Stimulated activated CD4-positive, alpha-beta T cell treated with anti-CD3 and anti-CD28 coated beads, Interleukin-2, amount 100 ng/mL, for 4 hours (primary cell): ENCODE data around the gene SNED1.

Experiments used
- DNase-seq: peaks from one replicate; pipeline ENCODE4 v3.0.0-alpha.2; 2020; ENCODE audit warnings: low read depth

The SNED1 gene

DNA sequence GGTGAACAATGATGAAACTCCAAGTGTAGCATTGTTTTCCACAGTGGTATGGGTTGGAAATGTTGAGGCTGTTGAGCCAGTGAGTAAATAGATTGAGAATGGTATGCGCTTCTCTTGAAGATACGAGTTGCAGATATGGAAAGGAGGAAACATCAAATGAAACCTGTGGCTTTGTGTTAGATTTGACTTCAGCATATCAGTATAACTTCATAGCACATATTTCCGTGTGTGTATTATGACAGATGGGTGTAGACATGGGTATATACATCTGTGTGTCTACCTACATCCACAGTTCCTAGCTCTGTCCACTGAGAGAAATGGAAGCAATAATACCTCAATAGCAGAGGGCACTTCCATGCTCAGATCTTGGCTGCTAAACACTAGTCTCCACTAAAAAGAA, 8.0 kb downstream of the SNED1 start:
- no peak for DNase-seq

DNA sequence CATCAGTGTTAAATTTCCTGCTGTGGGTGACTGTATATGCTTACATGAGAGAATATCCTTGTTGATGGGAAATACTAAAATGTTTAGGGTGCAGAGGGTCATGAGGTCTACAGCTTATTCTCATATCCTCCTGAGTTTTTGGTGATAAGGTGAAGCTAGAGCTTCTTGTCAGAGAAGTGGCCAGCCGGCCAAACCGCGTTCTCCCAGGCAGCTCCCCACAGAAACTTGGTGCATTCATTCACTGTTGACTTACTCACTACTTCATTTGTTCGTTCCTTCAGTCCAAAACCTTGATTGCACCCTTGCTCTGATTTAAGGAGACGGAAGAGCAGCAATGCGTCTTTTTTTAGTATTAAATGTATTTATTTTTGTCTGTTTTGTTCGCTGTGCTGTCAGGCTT, 8.7 kb downstream of the SNED1 start:
- DNase-seq: no peak

DNA sequence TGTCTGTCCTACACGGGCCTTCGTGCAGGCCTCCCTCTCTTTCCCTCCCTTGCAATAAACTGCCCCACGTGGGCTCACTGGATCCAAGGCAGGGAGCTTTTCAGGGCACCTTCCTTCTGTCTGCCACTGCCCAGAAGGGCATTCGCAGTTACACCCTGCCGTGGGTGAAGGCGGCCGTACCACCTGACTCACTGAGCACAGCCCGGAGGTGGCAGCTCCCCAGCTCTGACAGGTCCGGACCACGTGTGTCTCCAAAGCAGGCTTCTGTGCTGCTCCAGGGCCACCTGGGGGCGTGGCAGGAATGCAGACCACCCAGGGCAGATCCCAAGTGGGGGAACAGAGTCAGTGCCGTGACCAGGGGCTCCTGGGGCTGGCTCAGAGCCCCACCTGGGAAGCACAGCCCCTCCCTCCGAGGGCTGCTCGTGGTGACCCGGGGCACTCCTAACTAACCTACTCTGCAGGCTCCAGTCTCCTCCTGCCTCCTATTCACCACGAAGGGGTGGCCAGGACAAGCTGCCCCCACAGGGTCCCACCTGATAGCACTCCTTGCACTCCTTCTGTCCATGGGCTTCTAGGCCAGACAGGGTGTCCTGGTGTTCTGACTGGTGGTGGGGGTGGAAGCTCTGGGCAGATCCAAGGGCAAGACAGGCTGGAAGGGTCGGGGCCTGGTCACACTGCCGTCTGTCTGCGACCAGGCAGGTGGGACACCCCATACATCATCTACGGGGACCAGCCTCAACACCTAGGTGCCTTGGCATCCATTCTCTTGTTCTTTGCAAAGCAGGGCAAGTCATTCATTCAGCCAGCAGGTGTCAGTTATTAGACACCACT, 9.7 kb downstream of the SNED1 start:
- DNase-seq: no peak

DNA sequence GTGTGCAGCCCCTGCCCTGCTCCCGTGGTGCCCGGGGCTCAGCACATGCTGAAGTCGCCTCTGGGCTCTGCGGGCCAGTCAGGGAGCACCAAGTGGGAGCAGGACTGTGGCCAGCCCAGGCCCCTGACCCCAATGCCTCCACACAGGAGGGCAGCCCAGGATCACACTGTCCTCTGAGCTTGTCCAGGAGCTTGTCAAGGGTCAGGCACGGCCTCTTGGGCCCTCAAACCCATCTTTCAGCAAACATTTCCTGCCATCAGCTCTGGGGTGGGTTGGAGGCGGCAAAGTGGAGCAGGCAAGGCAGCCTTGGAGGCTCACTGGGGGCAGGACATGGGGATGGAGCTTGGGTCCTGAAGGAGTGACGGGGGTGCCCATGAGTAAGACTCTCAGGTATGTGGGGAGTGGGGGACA, 10.3 kb downstream of the SNED1 start:
- DNase-seq: no peak

DNA sequence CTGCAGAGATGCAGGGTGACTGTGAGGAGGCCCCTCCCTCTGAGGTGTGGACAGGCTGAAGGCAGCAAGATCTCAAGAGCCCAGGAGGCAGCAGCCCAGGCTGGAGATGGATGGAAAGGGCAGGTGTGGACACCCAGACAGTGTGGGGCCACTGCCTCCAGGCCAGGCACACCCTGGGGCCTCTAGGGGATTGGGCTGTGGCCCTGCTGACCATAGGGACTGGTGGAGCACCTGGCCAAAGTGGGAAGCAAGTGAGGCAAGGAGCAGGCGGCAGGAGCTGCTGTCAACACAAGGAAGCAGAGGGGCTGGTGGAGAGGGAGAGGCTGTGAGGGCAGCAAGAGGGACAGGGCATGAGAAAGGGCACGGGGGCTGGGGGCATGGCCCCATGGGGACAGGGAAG, 10.8 kb downstream of the SNED1 start:
- DNase-seq: no peak

DNA sequence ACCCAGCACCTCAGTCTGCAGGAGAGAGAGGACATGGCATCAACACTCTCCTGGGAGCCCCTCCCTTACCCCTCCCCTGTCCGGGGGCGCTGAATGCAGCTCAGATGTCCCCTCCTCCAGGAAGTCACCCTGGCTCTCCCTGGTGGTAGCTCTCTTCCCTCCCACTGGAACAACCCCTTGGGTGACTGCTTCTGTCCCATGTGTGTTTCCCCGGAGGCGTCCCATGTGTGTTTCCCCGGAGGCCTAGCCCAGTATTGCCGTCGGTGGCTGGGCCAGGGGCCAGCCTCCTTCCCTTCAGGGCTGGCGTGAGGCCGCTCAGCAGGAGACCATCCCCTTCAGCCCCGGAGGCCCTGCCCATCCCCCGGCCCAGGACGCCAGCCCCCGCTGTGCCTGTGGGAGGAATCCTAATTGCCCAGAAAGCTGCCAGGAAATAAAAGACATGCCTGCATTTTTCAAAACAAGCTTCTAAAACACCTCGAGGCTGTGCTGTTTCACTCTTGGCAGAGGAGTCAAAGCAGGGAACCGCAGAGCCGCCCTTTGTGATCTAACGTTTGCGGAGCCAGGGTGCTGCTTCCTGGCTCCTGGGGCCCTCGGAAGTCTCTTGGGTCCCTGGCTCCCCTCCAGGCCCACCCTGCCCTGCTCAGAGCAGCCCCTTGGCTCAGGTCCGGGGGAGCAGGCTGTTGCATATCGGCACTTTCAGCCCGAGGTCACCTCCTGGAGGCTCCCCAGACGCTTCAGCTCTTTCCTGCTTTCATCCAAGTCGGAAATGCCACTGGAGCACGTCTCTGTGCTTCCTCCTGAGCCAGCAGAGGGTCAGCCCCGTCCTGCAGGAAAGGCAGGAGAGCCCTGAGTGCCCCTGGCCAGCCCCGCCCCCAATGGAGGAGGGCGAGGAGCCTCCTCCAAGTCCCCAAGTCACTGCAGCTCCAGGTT, 11.4 kb downstream of the SNED1 start:
- DNase-seq: no peak

DNA sequence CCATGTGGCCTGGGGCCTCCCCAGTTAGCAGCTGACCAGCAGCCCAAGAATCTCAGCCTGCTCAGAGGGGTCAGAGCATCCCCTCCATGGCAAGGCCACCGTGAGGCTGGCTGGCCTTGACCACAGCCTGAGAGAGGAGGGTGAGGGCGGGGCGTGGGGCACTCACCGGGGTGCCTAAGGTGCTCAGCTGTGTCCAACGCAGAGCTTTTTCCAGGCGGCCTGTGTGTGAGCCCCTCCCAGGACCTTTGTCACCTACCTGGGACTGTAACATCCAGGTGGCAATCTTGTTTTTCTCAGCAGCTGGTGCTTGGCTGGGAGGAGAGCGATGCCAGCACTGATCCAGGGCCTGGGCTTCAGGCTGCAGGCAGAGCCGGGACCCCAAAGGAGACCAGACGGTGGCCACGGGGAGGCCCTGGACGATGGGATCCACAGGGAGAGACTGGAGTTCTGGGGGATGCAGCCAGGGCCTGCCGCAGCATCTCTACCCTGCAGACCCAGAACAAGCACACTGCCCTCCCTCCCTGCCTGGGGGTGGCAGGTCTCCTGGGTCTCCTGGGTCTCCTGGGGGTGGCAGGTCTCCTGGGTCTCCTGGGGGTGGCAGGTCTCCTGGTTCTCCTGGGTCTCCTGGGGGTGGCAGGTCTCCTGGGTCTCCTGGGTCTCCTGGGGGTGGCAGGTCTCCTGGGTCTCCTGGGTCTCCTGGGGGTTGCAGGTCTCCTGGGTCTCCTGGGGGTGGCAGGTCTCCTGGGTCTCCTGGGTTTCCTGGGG, 12.3 kb downstream of the SNED1 start:
- no peak for DNase-seq

DNA sequence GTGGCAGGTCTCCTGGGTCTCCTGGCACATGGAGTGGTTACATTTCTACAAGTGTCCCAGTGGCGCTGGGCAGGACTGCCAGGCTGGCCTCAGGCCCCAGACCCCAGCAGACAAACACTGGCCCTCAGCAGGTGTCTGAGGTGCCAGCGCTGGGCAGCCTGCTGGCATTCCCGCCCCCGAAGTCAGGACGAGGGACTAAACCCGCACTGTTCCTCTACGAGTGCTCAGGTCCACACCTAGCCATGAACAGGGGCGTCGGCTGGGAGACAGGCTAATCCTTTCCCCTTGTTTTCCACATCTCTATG, 12.8 kb downstream of the SNED1 start:
- no peak for DNase-seq

DNA sequence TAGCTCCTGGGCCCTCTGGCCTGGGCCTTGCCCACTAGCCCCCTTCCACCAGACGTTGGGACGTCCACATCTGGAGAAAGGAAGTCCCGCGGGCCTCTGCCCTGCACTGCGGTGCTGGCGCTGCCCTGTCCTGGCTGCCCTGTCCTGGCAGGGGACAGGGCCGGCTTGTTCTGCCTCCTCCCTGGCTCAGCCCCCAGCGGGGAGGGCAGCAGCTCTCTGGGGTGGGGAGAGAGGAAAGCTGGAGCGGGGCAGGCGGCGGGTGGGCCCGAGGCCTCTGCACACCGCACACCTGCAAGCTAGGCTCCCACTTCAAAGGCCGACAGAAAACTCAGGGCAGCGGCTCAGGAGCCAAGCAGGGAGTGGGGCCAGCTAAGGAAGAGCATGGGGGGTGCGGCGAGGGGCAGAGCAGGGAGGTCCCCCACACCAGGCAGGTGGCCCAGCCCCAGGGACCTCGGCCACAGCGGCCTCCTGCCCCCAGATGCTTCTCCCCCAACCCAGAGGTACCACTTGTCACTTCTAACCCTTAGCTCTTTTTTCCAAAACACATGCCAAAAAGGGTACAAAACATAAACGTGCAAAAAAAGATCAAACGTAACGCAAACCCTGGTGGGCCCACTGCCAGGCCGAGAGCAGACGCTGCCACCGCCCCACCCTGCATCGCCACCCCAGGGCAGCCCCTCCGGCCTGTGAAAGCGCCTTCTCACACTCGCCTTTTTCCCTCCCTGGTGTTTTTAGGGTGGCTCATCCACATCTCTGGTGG, 13.5 kb downstream of the SNED1 start:
- no peak for DNase-seq

DNA sequence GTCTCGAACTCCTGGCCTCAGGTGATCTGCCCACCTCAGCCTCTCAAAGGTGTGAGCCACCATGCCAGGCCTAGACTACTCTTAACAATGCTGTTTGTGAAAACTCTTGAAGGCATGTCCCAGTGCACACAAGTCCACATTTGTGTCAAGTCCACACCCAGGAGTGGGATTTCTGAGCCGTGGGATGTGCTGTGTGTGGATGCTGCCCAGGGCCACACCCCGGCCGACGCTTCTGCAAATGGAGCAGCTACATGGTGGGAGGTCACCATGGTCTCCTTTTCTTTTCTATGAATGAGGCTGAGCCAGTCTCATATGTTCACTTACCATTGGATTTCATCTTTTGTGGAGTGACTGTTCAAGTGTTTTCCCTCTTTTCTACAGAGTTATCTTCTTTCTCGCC, 15.8 kb downstream of the SNED1 start:
- no peak for DNase-seq

DNA sequence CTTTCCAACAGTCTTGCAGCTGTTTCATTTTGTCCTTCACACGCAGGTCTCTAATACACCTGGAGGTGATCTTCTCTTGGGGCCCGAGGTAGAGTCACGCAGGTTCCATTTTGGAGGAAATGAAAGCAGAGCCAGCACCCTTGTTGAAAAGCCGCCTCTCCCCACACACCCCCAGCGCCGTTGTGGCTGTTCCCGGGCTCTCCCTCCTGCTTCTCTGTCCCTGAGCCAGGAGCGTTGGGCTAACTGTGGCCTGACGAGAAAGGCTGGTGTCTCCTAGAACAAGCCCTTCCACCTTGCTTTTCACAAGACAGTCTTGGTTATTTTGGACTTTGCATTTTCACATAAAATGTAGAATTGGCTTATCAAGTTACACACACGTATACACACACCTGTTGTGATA, 16.3 kb downstream of the SNED1 start:
- DNase-seq: no peak

DNA sequence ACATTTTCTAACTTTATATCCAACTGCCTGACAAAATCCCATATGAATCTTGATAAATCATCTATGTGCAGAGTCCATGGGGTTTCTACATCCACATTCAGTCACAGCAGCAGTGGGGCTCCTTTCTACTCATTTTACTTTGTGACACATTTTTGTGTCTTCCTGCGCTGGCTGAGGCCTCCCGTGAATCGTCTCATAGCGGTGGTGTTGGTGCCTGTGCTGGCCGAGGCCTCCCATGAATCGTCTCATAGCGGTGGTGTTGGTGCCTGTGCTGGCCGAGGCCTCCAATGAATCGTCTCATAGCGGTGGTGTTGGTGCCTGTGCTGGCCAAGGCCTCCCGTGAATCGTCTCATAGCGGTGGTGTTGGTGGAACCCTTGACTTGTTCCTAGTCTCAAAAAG, 17.0 kb downstream of the SNED1 start:
- DNase-seq: no peak

DNA sequence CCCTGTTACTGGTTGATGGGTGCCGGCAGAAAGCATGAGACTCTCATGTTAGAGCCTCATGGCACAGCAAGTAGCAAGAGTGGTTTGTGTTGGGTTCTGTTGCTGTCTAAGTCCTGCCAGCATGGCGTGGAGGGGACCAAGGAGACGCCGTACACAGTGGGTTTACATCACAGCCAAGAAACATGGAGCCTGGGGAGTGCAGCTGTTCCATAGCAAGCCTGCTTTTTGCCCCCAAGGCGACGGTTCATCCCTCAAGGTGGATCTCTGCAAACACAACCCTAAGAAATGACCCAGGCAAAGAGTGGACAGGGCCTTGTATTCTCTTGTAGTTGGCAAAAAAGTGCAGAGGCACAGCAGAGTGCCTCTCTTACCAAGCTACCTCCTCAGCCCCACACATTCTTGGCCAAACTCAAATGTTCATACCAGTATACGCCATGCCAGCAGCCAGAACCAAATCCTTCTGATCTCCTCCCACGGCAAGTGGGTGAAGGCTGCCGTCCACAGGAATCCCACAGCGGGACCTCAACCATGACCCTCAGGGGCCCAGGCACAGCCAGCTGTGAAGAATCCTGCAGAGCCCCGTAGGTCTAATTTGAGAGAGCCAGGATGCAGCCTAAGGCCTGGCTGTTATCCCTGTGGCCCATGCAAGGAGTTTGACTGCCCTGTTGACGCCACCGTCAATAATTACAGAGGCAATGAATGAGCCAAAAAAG, 19.0 kb downstream of the SNED1 start:
- no peak for DNase-seq

DNA sequence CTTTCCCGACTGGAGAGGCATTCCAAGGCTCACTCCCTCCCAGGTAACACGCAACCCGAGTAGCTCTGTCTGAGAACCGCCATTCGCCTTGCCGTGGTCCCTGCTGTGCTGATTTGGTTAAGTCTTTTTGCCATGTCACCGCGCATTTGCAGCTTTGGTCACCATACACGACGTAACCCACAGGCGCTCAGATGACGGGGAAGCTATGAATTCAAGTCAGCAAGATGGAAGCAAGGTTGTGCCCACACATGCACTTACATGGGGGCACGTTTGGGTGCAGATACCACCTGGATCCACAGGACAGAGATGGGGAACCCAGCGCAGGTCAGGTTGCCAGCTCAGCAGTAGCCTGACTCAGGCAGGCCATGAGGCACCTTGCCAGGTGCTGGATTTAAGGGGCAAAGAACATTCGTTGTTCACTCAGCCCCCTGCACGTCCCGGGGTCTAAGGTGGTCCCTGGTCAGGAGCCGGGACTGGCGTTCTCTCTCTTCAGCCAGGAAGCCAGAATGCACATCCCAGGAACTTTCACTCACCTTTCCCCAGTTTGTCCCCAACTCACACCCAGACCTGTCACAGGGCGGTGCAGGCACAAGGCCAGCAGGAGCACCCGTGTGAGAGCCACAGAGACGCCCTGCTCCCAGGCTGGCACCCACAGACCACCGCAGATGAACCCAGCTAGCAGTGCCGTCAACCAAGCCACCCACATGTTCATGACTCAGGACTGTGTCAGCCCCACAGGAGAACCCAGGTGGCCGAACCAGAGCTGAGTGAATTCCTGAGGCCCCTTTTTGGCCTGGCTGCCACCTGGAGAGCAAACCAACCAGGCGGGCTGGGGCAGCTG, 19.9 kb downstream of the SNED1 start:
- no peak for DNase-seq

DNA sequence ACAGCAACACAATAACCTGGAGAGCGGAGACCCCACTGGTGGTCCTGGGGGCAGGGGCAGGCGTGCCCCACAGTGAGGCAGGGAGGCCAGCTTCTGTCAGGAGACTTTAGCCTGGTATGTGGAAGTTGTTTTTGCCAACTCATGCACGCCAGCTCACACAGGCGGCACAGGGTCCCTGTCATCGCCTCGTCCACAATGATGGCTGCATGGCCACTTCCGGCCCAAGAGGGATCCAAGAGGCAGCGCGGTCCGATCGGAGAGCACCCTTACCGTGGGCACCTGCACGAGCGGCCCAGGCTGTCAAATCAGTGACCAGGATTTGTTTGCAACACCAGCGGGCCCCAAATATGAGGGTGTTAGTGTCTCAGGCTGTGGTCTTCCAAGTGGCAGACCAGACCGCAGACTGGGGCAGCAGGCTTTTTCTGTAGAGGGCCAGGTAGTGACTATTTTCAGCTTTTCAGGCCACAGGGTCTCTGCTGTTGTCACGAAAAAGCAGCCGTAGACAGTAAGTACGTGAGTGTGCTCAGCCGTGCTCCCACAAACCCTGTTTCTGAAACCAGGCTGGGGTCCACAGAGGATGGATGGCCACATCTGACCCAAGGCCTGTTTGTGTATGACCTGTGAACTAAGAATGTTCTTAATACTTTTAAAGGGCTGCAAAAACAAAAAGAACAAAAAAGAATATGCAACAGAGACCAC, 21.2 kb downstream of the SNED1 start:
- no peak for DNase-seq

DNA sequence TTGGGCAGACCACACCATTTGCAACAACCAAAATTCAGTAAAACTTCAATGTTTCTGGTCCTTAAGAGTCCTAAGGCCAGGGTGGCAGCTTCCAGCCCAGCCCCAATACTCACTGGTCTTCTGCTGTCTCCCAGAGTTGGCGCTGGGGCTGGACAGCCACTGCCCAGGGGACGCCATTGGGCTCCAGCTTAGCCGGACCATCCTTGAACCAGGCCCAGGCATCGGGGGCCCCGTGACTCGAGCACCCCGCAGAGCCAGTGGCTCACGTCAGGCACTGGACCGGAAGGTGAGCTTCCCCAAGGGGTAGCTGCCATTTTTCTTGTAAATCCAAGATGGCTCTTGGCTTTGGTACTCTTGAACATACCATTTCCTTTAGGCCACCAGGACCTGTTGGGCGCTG, 21.8 kb downstream of the SNED1 start:
- no peak for DNase-seq

DNA sequence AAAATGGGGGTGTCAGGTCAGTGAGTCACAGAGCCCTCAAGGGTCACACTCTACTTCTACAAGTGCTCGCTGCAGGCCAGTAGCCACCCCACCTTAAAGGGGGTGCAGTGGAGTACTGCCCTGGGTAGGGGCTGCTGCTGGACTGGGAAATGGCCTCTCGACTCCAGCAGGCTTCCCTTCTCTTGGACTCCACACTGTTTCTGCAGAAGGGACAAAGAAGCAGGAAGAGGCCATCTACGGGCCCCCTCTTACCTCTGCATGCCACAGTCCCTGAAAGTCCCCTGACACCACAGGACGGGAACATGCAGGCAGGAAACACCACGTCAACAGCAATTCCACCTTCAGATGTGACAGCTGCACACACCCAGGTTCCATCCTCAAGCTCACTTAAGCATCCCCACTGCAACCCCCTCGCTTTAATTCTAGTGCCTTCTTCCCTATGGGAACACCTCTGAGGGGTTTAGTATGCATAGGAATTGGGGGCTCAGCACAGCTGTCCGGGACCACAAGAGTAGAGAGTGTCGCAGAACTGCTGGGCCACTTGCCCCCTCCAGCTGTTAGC, 22.3 kb downstream of the SNED1 start:
- no peak for DNase-seq

DNA sequence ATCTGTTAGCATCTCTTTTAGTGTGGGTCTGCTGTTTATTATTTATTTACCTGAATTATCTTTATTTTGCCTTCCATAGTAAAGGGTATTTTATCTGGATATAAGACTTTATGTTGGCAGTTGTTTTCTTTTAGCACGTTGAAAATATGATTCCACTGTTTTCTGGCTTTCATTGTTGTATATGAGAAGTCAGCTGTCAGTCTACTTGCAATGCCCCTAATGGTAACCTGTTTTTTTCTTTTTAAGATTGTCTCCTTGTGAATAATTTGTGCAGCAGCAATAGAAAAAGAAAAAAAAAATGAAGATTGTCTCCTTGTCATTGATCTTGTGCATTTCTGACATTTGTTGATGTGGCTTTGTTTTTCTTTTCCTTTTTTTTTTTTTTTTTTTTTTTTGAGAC, 27.2 kb downstream of the SNED1 start:
- DNase-seq: no peak

DNA sequence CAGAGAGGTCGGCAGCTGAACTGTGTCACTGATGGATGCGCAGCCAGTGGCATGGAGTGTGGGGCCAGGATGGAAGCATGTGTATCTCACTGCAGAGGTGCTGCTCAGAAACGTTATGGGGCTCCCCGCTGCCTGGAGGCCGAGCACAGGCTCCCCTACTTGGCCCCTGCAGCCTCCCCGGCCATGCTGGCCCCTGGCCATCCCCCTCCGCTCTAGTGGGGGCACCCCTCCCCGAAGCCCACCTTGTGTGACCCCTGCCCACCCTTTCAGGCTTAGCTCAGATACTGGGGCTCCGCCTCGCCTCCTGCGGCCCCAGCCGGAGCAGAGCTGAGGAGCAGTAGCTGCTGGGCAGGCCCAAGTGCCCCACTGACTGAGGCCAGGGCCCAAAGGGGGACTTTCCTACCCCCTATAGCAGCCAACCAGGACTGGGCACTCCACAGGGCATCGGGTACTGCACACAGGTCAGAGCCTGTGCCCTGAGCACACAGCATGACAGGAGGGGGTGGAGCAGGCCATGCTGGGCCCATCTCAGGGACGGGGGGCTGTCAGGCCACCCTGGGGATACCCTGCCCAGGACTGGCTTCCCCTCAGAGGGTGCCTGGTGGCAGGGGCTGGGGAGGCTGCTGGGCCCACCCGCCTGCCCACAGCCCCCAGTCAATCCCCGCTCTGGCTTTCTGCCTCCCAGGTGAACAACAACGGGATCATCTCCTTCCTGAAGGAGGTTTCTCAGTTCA, 31.3 kb downstream of the SNED1 start:
- no peak for DNase-seq
